ENCODE measurements around the gene TRIM75.
A peak's percentile ranks its signal among the peaks of the same experiment; 100 is the strongest.
"Not testable (repeated sequence)": the region's sequence is repeated elsewhere in the genome, so short reads cannot be mapped to it uniquely, and the experiment has no call there.

TRIM75 gene

DNA sequence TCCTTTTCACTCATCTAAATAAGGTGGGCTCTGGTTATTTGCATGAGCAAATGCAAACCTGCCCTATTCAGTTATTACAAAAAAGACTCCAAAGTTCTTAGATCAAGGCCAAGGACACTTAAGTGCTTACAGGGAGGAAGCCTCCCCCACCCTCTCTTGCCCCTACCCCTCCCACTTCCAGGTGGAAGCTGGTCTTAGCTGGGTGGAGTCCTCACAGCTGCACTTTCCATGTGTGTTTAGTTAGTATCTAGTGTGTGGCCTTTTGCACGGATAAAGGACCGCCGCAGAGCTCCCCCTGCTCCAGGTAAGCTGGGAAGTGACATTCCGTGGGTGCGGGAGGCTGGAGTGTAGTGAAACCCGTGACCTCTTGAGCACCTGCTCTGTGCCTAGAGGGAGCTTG is at the start of gene TRIM75:
TSS of gene TRIM75 (plus strand) at position 222 of the 400 bp plus-strand sequence. CDS start 5,282 bp downstream, outside the sequence.
- no peak for DNase-seq

GRCh38 chr4:165005352-165005925 is 48.2 kb upstream of the TRIM75 start:
- DNase-seq: no peak

DNA sequence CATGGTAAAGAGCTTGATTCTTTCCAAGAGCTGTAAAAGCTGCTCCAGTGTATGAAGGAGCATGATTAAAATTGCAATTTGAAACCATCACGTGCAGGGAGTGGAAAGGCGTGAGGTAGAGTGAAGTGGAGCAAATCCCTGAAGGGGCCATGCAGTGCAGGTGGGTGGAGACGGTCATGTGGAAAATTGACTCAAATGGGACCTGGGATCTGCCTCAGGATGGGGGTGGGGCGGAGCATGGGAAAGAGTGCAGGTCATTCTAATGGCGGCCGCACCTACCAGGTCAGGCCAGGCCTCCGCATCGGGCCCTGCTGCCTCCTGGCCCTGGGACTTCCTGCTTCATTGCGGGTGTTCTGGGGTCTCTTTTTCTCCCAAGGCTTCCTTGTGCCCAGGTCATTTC is 47.2 kb upstream of the TRIM75 start:
- DNase-seq: no peak

GRCh38 chr4:165006886-165007285 is 46.8 kb upstream of the TRIM75 start:
- DNase-seq: no peak

- no peak for DNase-seq
Measured at GRCh38 chr4:165009493-165010227, 44.0 kb upstream of the TRIM75 start.

- DNase-seq: no peak
Measured at GRCh38 chr4:165010487-165010886, 43.2 kb upstream of the TRIM75 start.

DNA sequence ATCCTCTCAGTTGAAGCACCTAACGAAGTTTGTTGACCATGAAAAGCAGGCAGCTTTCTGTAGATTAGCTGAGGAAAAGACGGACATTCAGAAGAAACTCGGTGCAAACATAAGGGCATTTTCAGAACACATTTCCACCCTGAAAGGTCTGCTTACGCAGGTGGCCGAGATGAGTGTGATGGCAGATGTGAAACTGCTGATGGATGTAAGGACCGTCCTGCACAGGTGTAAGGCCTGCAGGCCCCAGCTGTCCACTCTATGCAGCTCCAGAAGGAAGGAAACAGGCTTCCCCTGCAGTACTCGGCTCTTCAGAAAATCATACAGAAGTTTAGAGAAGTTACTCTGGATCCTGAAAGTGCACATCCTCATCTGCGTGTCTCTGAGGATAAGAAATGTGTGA is 42.7 kb upstream of the TRIM75 start:
- no peak for DNase-seq

DNA sequence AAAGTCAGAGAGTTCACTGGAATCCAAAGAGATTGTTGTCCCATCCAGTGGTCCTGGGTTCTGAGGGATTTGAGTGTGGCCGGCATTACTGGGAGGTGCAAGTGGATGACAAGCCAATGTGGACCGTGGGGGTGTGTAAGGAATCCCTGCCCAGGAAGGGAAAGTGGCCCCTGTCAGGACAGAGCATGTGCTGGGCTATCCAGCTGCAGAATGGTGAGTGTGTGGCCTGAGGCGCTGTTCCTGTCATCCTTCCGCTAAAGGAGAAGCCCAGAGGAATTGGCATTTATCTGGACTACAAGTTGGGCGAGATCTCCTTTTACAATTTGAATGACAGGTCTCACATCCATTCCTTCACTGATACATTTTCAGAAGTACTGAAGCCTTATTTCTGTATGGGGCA is 42.3 kb upstream of the TRIM75 start:
- no peak for DNase-seq

GRCh38 chr4:165013691-165014090 is 40.0 kb upstream of the TRIM75 start:
- DNase-seq: no peak

DNA sequence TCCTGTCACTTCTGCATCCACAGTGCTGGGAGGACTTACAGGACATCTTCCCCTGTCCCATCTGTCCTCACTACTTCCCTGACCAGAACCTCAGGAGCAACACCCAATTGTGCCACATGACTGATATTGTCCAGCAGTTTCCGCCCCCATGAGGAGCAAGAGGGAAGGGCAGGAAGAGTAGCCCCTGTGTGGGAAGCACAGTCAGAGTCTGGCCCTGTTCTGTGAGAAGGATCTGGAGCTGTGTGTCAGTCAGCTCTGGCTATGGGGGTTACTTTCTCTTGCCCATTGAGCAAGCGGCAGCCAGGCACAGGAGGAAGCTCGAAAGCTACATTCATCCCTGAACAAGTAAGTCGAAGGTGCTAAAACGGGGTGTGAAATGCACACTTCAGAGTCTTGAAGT is 36.7 kb upstream of the TRIM75 start:
- DNase-seq: peak; percentile 6

DNA sequence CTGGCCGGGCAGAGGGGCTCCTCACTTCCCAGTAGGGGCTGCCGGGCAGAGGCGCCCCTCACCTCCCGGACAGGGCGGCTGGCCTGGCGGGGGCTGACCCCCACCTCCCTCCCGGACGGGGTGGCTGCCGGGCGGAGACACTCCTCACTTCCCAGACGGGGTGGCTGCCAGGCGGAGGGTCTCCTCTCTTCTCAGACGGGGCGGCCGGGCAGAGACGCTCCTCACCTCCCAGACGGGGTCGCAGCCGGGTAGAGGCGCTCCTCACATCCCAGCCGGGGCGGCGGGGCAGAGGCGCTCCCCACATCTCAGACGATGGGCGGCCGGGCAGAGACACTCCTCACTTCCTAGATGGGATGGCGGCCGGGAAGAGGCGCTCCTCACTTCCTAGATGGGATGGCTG is 33.7 kb upstream of the TRIM75 start:
- DNase-seq: not testable (repeated sequence)

DNA sequence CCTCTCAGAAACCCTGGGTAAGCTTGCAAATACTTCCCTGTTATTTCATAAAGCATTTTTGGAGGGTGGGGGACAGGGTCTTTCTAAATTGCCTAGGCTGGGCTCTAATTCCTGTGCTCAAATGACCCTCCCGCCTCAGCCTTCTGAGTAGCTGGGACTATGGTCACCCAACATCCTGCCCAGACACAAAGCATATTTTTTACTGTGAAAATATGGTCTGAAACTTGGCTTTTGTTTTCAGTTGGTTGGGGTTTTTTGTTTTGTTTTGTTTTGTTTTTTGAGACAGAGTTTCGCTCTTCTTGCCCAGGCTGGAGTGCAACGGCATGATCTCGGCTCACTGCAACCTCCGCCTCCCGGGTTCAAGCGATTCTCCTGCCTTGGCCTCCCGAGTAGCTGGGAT is 27.9 kb upstream of the TRIM75 start:
- not testable (repeated sequence) for DNase-seq

DNA sequence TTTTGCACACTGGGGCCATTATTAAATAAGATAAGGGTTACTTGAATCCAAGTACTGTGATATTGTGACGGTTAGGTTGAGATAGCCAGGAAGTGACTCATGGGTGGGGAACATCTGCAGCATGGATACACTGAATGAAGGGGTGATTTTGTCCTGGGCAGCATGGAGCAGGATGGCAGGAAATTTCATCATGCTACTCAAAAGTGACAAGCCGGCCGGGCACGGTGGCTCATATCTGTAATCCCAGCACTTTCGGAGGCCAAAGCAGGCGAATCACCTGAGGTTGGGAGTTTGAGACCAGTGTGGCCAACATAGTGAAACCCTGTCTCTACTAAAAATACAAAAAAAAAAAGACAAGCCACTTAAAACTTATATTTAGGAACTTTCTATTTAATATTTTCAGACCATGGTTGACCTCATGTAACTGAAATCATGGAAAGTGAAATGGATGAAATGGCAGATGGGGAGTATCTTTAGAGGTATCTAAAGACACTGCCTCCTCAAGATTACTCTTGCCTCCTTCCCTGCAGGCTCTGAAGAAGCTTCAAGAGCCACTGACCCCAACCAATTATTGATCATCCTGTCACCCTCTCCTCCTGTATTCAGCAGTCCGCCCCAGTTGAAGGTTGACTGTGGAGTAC is 25.8 kb upstream of the TRIM75 start:
- DNase-seq: no peak

- DNase-seq: no peak
Measured at GRCh38 chr4:165031436-165032211, 22.0 kb upstream of the TRIM75 start, which contains the start of gene TRIM60. Gene TRIM60, plus strand, starts transcription at chr4:165031999. Its CDS starts 8,074 bp downstream, at chr4:165040073.

GRCh38 chr4:165048170-165048569 is 5.5 kb upstream of the TRIM75 start:
- DNase-seq: no peak

DNA sequence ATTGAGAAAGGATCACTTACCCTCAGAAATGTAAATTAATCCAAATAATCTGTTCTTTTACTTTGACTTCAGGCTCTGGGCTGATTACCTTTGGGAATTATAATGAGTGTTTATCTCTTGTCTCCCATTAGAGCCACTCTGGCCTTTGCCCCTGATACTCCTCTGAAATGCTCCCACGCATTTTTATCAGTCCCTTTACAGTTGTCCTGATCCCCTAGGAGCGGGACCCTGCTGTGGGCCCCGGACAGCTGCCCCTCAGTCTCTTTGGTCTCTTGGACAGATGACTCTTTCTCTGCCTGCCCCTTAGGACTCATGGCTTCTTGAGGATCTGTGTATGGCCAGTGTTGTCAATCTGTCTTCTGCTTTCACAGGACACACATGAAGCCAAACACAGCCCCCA is 1.0 kb upstream of the TRIM75 start:
- DNase-seq: no peak

GRCh38 chr4:165055601-165056000 is 1.9 kb downstream of the TRIM75 start:
- DNase-seq: no peak

- no peak for DNase-seq
Measured at GRCh38 chr4:165058666-165059065, 5.0 kb downstream of the TRIM75 start.

DNA sequence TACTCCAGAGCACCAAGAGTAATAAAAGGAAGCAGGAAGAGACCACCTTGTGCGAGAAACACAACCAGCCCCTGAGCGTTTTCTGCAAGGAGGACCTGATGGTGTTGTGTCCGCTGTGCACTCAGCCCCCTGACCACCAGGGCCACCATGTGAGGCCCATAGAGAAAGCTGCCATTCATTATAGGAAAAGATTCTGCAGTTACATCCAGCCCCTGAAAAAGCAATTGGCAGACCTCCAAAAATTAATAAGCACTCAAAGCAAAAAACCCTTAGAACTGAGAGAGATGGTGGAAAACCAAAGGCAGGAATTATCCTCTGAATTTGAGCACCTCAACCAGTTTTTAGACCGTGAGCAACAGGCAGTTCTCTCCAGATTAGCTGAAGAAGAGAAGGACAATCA is 5.7 kb downstream of the TRIM75 start:
- no peak for DNase-seq

DNA sequence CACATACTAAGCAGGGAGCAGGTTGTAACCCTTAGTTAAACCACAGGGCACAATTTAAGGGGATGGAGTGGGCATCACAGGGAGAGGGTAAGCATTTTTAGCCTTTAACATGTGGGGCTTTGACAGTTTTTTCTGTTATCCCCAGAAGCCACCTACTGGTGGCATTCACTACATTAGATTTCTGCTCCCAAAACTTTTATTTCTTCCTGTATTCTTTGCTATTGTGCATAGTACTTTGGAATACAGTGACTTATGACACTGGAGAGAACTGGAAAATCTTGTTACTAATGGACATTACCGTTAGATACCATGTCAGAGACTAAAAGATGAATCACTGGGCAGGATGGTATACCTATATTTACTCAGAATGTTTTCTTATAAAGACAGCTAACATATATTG is 7.3 kb downstream of the TRIM75 start:
- no peak for DNase-seq

DNA sequence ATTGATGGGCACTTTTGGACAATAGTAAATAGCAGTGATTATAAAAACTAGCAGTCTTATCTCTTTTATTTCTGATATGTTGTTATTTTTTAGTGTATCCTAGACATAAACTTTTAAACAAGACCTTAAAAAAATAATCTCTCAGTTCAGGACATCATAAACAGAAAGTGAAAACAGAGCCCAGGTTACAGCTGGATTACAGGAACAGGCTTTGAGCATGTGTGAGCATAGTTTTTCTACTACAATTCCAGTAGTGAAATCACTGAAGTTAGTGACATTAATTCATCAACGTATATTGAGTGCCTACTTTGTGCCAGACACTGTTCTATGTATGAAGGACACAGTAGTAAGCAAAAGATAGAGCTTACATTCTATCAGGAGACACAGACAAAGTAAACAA is 16.9 kb downstream of the TRIM75 start:
- no peak for DNase-seq

- DNase-seq: not testable (repeated sequence)
Measured at GRCh38 chr4:165073346-165073745, 19.7 kb downstream of the TRIM75 start.

DNA sequence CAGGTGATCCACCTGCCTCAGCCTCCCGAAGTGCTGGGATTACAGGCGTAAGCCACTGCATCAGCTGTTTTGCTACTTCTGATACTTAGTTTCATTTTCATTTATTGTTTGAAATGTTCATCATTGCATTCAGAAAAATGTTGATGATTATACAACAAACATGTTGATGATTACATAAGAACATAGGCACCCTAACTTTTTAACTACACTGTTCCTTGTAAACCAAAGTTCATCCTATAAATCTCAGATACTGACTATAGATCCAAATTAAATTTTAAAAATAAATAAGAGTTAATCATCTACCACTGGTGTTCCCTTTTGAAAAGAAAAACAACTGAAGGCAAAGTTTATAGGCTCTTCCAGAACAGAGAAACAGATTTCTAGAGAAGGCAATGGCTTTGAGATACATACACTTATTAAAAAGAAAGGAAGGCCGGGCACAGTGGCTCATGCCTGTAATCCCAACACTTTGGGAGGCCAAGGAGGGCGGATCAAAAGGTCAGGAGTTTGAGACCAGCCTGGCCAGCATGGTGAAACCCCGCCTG is 23.4 kb downstream of the TRIM75 start:
- DNase-seq: no peak
